Parathyroid adenoma (tissue), 2 donors: Measurements from ENCODE around the gene ZSWIM7.

Experiments used
- H2AFZ ChIP-seq: fragments of 300-600 bp; sonication (generic); one replicate; pipeline ENCODE4 v1.7.0; 2017; ENCODE audit warnings: antibody characterized with exemption, mild to moderate bottlenecking
- H3K27ac ChIP-seq: fragments of 300-600 bp; sonication (generic); one replicate; pipeline ENCODE4 v1.7.0; 2017
- H3K27me3 ChIP-seq: fragments of 300-600 bp; sonication (generic); one replicate; pipeline ENCODE4 v1.7.0; 2017; ENCODE audit warnings: low read length; ENCODE audit not compliant: control insufficient read depth, insufficient read depth
- H3K36me3 ChIP-seq: fragments of 300-600 bp; sonication (generic); one replicate; pipeline ENCODE4 v1.7.0; 2017; ENCODE audit warnings: low read length; ENCODE audit not compliant: control insufficient read depth, insufficient read depth
- H3K4me1 ChIP-seq: fragments of 300-600 bp; sonication (generic); one replicate; pipeline ENCODE4 v1.7.0; 2017; ENCODE audit warnings: control low read depth
- H3K4me2 ChIP-seq: fragments of 300-600 bp; sonication (generic); one replicate; pipeline ENCODE4 v1.7.0; 2017; ENCODE audit warnings: low read length
- H3K4me3 ChIP-seq: fragments of 300-600 bp; sonication (generic); one replicate; pipeline ENCODE4 v1.7.0; 2017; ENCODE audit warnings: low read depth, low read length
- H3K79me2 ChIP-seq: fragments of 300-600 bp; sonication (generic); one replicate; pipeline ENCODE4 v1.7.0; 2017; ENCODE audit warnings: control low read depth
- H3K9ac ChIP-seq: fragments of 300-600 bp; sonication (generic); one replicate; pipeline ENCODE4 v1.7.0; 2017; ENCODE audit warnings: mild to moderate bottlenecking
- H3K9me3 ChIP-seq: fragments of 300-600 bp; sonication (generic); one replicate; pipeline ENCODE4 v1.7.0; 2017; ENCODE audit warnings: low read length; ENCODE audit not compliant: control insufficient read depth
- TF ChIP-seq, protein P1 (sequence below): fragments of 300-600 bp; sonication (generic); IDR thresholded peaks from one replicate; pipeline ENCODE4 v1.7.0; 2017; ENCODE audit warnings: antibody characterized with exemption, mild to moderate bottlenecking
- donor health status: primary hyperparathyroidism.

Gene ZSWIM7

GRCh38 chr17:15973834-15974233 lies 25.7 kb downstream of the ZSWIM7 start:
- Histone ChIP-seq H2AFZ (no peak overlapping the region), H3K36me3 (no peaks in the 10 kb centered on the region), H3K9ac (no peak overlapping the region), H3K4me1 (no peaks in the 10 kb centered on the region), H3K27me3 (no peaks in the 10 kb centered on the region), H3K4me2 (no peak overlapping the region), H3K9me3 (no peaks in the 10 kb centered on the region), H3K4me3 (no peak overlapping the region), H3K79me2 (no peaks in the 10 kb centered on the region), H3K27ac (no peak overlapping the region)
- TF ChIP-seq, protein P1, sequence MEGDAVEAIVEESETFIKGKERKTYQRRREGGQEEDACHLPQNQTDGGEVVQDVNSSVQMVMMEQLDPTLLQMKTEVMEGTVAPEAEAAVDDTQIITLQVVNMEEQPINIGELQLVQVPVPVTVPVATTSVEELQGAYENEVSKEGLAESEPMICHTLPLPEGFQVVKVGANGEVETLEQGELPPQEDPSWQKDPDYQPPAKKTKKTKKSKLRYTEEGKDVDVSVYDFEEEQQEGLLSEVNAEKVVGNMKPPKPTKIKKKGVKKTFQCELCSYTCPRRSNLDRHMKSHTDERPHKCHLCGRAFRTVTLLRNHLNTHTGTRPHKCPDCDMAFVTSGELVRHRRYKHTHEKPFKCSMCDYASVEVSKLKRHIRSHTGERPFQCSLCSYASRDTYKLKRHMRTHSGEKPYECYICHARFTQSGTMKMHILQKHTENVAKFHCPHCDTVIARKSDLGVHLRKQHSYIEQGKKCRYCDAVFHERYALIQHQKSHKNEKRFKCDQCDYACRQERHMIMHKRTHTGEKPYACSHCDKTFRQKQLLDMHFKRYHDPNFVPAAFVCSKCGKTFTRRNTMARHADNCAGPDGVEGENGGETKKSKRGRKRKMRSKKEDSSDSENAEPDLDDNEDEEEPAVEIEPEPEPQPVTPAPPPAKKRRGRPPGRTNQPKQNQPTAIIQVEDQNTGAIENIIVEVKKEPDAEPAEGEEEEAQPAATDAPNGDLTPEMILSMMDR = no peak

DNA sequence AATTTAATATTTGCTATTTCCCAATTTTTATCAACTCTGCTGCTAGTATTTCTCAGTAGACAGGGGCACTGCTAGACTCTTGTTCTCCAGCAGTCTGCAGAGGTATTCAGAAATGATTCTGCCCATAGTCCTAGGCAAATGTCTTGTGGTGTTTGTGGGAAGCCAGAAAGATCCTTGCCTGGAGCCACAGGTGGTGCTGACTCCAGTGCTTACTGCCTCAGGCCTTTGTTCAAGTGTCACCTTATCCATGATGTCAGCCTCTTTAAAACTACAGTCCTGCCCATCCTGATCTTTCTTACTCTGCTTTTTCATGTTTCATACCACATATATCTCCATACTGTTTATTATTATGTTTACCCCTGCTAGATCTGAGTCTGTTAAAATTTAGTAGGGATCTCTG lies 26.5 kb downstream of the ZSWIM7 start:
- no peak overlapping the region for H2AFZ ChIP-seq
- no peak overlapping the region for H3K27ac ChIP-seq
- H3K4me1 ChIP-seq = no peaks in the 10 kb centered on the region

DNA sequence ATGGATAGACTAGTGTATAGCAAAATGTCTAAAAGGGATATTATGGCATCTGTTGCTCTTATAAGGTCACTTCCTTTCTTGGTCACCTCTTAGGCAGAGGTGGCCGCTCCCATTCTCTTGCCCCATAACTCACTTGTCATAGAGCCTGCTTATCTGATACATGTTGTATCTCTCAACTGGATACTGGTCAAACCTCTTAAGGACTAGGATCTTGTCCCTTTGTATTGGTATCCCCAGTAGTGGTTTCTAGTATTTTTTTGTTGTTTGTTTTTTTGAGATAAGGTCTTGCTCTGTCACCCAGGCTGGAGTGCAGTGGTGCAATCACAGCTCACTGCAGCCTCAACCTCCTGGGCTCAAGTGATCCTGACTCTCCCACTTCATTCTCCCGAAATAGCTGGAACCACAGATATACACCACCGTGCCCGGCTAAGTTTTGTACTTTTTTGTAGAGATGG lies 27.0 kb downstream of the ZSWIM7 start:
- Histone ChIP-seq H3K9me3 (no peaks in the 10 kb centered on the region), H3K79me2 (no peaks in the 10 kb centered on the region), H3K4me2 (no peak overlapping the region), H3K27me3 (no peaks in the 10 kb centered on the region), H3K4me1 (no peaks in the 10 kb centered on the region), H3K9ac (no peak overlapping the region), H3K27ac (no peak overlapping the region), H2AFZ (no peak overlapping the region), H3K36me3 (no peaks in the 10 kb centered on the region), H3K4me3 (no peak overlapping the region)
- TF ChIP-seq, protein P1 = no peak

More for the DNA sequence above, 26.5 kb downstream of the ZSWIM7 start:
- TF ChIP-seq, protein P1 = no peak
- H3K27me3 ChIP-seq = no peaks in the 10 kb centered on the region
- no peak overlapping the region for H3K9ac ChIP-seq
- H3K36me3 ChIP-seq = no peaks in the 10 kb centered on the region
- no peaks in the 10 kb centered on the region for H3K79me2 ChIP-seq
- H3K4me2 ChIP-seq = no peak overlapping the region
- H3K9me3 ChIP-seq = no peaks in the 10 kb centered on the region
- H3K4me3 ChIP-seq = no peak overlapping the region

- Histone ChIP-seq H2AFZ (no peak overlapping the region), H3K79me2 (no peaks in the 10 kb centered on the region), H3K4me3 (no peak overlapping the region), H3K27me3 (no peaks in the 10 kb centered on the region), H3K9me3 (no peaks in the 10 kb centered on the region), H3K9ac (no peak overlapping the region), H3K27ac (no peak overlapping the region), H3K4me2 (no peak overlapping the region), H3K36me3 (no peaks in the 10 kb centered on the region), H3K4me1 (no peaks in the 10 kb centered on the region)
- TF ChIP-seq, protein P1 = no peak
These were observed 27.6 kb downstream of the ZSWIM7 start for GRCh38 chr17:15971882-15972281.

GRCh38 chr17:15971098-15971678 lies 28.3 kb downstream of the ZSWIM7 start:
- Histone ChIP-seq H3K4me3 (no peak overlapping the region), H3K9ac (no peak overlapping the region), H3K4me1 (no peaks in the 10 kb centered on the region), H3K27ac (no peak overlapping the region), H3K9me3 (no peaks in the 10 kb centered on the region), H3K4me2 (no peak overlapping the region), H3K79me2 (no peaks in the 10 kb centered on the region), H3K27me3 (no peaks in the 10 kb centered on the region), H2AFZ (no peak overlapping the region), H3K36me3 (no peaks in the 10 kb centered on the region)
- TF ChIP-seq, protein P1 = no peak
